PC-3 (cell line): ENCODE measurements around the gene ARV1.

Source experiments
- CTCF ChIP-seq: fragments of 300-600 bp; sonication (generic); conservative IDR thresholded peaks from 2 replicates; pipeline ENCODE4 v1.5.1; 2017; ENCODE audit warnings: antibody characterized with exemption, low read depth, mild to moderate bottlenecking, low read length
- EZH2 ChIP-seq: fragments of 300-600 bp; sonication (generic); IDR thresholded peaks from one replicate; pipeline ENCODE4 v1.6.1; 2017; ENCODE audit warnings: antibody characterized with exemption, mild to moderate bottlenecking, low read length; ENCODE audit not compliant: unreplicated experiment

- TF ChIP-seq CTCF (no peak), EZH2 (no peak)
These were observed 37.3 kb downstream of the ARV1 start for GRCh38 chr1:231016234-231016633.
